ENCODE measurements around the gene ANTXR1. TPM values are rescaled to one million over a fixed set of nuclear protein-coding genes. Genes with fewer than 3 reads are reported as not detected.

ANTXR1 gene
- total RNA-seq: under 1 TPM in 1 of 2 experiments, not detected in 1; 0.32 TPM

DNA sequence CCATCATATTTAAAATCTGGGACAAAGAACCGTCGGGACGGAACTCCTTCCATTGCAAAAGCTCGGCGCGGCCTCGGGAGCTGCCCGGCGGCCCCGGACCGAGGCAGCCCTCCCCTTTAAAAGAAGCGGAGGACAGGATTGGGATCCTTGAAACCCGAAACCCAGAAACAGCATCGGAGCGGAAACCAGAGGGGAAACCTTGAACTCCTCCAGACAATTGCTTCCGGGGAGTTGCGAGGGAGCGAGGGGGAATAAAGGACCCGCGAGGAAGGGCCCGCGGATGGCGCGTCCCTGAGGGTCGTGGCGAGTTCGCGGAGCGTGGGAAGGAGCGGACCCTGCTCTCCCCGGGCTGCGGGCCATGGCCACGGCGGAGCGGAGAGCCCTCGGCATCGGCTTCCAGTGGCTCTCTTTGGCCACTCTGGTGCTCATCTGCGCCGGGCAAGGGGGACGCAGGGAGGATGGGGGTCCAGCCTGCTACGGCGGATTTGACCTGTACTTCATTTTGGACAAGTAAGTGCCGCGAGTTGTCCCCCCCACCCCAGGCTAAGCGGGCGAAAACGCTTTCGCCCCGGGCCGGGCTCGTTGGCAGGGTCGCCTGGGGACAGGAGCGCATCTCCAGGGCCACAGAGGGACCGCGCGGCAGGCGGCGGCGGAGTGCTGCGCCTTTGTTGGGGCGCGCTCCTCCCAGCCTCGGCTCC is at the start of gene ANTXR1:
TSS of gene ANTXR1 (plus strand) at position 38 of the 698 bp plus-strand sequence. CDS start at position 359, 321 bp downstream.
- peak within 1 kb of the TSS; percentile 23 for H3K27ac Mint-ChIP-seq
- no peaks in the 10 kb centered on the region for H3K36me3 Mint-ChIP-seq (ENCODE audit: low read depth)
- CTCF ChIA-PET: interaction anchor here (0.6 to 1.2 kb wide), 4 partner anchors 40 to 423 kb away, joined by 3 read pairs; no protein-coding TSS in a partner anchor
- intact Hi-C loops (cut with DNase I, micrococcal nuclease): loop anchor here (1.0 to 5.0 kb wide), 3 partner anchors 71 to 294 kb away; no protein-coding TSS in a partner anchor
- peak within 1 kb of the TSS; percentile 65 for H3K4me3 Mint-ChIP-seq
- H3K9me3 Mint-ChIP-seq (ENCODE audit: low read depth): no peaks in the 10 kb centered on the region
- peaks cover 44% of the 10 kb centered on the region for H3K27me3 Mint-ChIP-seq
- peak; percentile 45 for DNase-seq
- POLR2A ChIA-PET: no interaction called here
- peaks cover 14% of the 10 kb centered on the region for H3K4me1 Mint-ChIP-seq
- ATAC-seq: peak; percentile 55

- CTCF ChIA-PET: no interaction called here
These were observed 48.7 kb upstream of the ANTXR1 start for GRCh38 chr2:68964282-68964681.

DNA sequence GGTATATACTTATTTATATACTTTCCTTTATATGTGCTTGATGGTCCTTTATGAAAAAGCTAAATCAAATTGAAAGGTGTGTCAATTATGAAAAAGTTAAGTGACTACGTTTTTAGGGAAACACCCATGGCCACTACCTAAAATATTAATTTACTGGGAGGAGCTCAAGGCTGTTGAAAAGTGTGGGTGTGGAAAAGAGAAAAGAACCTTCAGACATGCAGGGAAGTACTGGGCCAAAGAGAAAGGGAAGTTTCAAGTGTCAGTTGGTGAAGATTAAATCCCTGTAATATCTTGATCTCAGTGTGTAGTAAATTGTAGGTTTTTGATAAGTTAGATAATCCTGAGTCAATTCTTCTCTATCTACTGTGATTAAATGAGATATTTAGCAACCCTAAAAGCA is 44.8 kb upstream of the ANTXR1 start:
- H3K27ac Mint-ChIP-seq: no peak overlapping the region
- ChIA-PET CTCF (interaction anchor here (0.8 to 1.2 kb wide), 4 partner anchors 25 to 481 kb away, joined by 3 to 4 read pairs (median 3); no protein-coding TSS in a partner anchor), POLR2A (no interaction called here)
- peaks cover 7% of the 10 kb centered on the region for H3K27me3 Mint-ChIP-seq
- no peaks in the 10 kb centered on the region for H3K9me3 Mint-ChIP-seq (ENCODE audit: low read depth)
- ATAC-seq (no peak), DNase-seq (no peak)
- no peaks in the 10 kb centered on the region for H3K4me1 Mint-ChIP-seq
- no peak overlapping the region for H3K4me3 Mint-ChIP-seq
- no peaks in the 10 kb centered on the region for H3K36me3 Mint-ChIP-seq (ENCODE audit: low read depth)
- intact Hi-C loops (cut with DNase I, micrococcal nuclease): no loop called here

More at GRCh38 chr2:68964282-68964681, 48.7 kb upstream of the ANTXR1 start:
- H3K27me3 Mint-ChIP-seq: peaks cover 11% of the 10 kb centered on the region
- POLR2A ChIA-PET: no interaction called here
- ATAC-seq (no peak), DNase-seq (no peak)
- H3K27ac Mint-ChIP-seq: no peak overlapping the region
- no peaks in the 10 kb centered on the region for H3K36me3 Mint-ChIP-seq (ENCODE audit: low read depth)
- H3K4me3 Mint-ChIP-seq: no peak overlapping the region
- intact Hi-C loops (cut with DNase I, micrococcal nuclease): no loop called here
- no peaks in the 10 kb centered on the region for H3K9me3 Mint-ChIP-seq (ENCODE audit: low read depth)
- H3K4me1 Mint-ChIP-seq: no peaks in the 10 kb centered on the region

DNA sequence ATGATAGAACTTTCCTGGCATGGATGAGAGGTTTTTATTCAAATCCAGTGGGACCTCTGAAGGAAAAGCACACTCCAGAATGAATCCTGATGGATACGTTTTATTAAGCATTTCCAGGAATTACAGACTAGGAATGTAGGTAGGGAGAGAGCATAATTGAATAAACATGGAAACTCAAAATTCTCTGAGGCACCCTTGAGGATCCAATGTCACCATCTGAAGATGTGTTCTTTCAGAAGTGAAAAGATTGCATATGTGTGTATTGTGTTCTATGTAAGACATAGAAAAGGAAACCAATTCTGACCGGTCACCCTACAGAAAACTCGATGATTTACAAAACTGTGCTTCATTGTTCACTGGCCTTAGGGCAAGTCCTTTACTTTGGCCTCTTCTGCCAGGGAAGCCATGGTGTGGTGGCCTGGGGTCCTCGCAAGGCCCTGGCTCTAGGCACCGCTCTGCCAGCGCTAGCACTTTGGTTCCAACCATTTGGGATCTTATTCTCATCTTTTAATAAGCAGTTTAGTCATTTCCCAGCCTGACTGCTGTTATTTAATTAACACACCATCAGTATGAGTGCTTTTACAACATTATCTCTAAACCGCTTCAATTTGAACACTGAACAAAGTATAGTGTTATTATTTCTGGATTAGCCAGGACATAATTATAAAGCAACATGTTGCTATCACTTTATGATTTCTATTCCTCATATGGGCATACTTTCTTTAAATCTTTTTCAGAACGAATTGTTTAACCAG is 43.1 kb upstream of the ANTXR1 start:
- no peak overlapping the region for H3K27ac Mint-ChIP-seq
- H3K36me3 Mint-ChIP-seq (ENCODE audit: low read depth): no peaks in the 10 kb centered on the region
- ATAC-seq: no peak
- H3K9me3 Mint-ChIP-seq (ENCODE audit: low read depth): no peaks in the 10 kb centered on the region
- intact Hi-C loops (cut with DNase I, micrococcal nuclease): no loop called here
- H3K4me1 Mint-ChIP-seq: no peaks in the 10 kb centered on the region
- no peak for DNase-seq
- ChIA-PET POLR2A (no interaction called here), CTCF (no interaction called here)
- H3K27me3 Mint-ChIP-seq: peaks cover 14% of the 10 kb centered on the region
- H3K4me3 Mint-ChIP-seq: no peak overlapping the region

GRCh38 chr2:68970566-68971265 is 42.3 kb upstream of the ANTXR1 start:
- no peaks in the 10 kb centered on the region for H3K36me3 Mint-ChIP-seq (ENCODE audit: low read depth)
- ChIA-PET POLR2A (no interaction called here), CTCF (no interaction called here)
- no peaks in the 10 kb centered on the region for H3K4me1 Mint-ChIP-seq
- DNase-seq (no peak), ATAC-seq (no peak)
- H3K27ac Mint-ChIP-seq: no peak overlapping the region
- H3K9me3 Mint-ChIP-seq (ENCODE audit: low read depth): no peaks in the 10 kb centered on the region
- no peak overlapping the region for H3K4me3 Mint-ChIP-seq
- H3K27me3 Mint-ChIP-seq: peaks cover 14% of the 10 kb centered on the region
- intact Hi-C loops (cut with DNase I, micrococcal nuclease): no loop called here

DNA sequence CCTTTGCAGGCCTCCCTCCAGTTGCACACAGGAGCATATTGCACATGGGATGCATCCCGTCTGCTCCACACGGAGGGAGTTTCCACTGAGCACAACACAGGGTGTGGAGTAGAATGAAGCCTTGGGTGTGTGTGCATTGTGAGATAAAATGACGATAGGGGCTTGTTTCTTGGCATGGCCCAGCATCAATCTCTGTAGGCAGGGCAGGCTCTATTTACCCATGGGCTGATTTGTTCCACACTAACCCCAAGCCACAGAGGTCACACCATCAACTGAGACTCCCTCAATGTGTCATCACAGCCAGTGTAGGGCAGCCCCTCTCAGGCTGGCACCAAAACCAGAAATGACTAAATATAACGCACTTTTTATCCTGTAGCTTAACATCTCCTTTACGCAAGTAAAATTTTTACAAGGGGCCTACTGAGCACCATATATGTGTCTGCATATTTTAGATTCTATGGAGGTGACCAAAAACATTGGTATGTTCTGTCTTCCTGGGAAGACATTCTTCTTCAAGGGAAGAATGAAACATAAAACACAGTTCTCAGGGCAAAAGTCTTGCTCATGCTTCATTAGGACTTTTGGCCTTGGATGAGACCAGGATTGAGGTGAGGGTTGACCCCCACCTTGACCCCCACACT is 41.3 kb upstream of the ANTXR1 start:
- Mint-ChIP-seq H3K27ac (no peak overlapping the region), H3K4me3 (no peak overlapping the region)
- peak; percentile 14 for DNase-seq

DNA sequence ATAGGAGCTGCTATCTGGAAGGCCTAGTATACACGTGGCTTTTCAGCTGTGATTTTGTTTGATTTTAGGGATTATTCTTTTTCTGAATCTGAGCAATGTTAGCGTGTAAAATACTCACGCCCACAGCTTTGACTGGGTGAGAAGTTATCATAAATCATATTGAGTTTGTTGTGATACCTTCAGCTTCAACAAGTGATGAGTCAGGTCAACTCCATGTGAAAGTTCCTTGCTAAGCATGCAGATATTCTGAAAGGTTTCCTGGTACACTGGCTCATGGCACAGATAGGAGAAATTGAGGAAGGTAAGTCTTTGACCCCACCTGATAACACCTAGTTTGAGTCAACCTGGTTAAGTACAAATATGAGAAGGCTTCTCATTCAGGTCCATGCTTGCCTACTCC is 38.7 kb upstream of the ANTXR1 start, which contains the start of gene GKN1:
TSS of gene GKN1 (plus strand) at position 386 of the 400 bp plus-strand sequence. CDS start 42 bp downstream, outside the sequence.
- no peak for ATAC-seq
- POLR2A ChIA-PET: no interaction called here
- DNase-seq: no peak
- intact Hi-C loops (cut with DNase I, micrococcal nuclease): no loop called here
- CTCF ChIA-PET: interaction anchor here (0.7 to 1.3 kb wide), 3 partner anchors 15 to 49 kb away, joined by 3 read pairs; no protein-coding TSS in a partner anchor
- Mint-ChIP-seq H3K36me3 (ENCODE audit: low read depth) (no peaks in the 10 kb centered on the region), H3K4me3 (no peak within 1 kb of the TSS), H3K27me3 (peaks cover 13% of the 10 kb centered on the region), H3K9me3 (ENCODE audit: low read depth) (no peaks in the 10 kb centered on the region), H3K4me1 (no peaks in the 10 kb centered on the region), H3K27ac (no peak within 1 kb of the TSS)

More for the DNA sequence above, 41.3 kb upstream of the ANTXR1 start:
- peak; percentile 66 for ATAC-seq
- intact Hi-C loops (cut with DNase I, micrococcal nuclease): no loop called here
- H3K27me3 Mint-ChIP-seq: peaks cover 12% of the 10 kb centered on the region
- ChIA-PET POLR2A (no interaction called here), CTCF (interaction anchor here (0.8 kb wide), 1 partner anchor 22 kb away, joined by 3 read pairs; no protein-coding TSS in a partner anchor)
- H3K4me1 Mint-ChIP-seq: no peaks in the 10 kb centered on the region
- no peaks in the 10 kb centered on the region for H3K36me3 Mint-ChIP-seq (ENCODE audit: low read depth)
- H3K9me3 Mint-ChIP-seq (ENCODE audit: low read depth): no peaks in the 10 kb centered on the region

DNA sequence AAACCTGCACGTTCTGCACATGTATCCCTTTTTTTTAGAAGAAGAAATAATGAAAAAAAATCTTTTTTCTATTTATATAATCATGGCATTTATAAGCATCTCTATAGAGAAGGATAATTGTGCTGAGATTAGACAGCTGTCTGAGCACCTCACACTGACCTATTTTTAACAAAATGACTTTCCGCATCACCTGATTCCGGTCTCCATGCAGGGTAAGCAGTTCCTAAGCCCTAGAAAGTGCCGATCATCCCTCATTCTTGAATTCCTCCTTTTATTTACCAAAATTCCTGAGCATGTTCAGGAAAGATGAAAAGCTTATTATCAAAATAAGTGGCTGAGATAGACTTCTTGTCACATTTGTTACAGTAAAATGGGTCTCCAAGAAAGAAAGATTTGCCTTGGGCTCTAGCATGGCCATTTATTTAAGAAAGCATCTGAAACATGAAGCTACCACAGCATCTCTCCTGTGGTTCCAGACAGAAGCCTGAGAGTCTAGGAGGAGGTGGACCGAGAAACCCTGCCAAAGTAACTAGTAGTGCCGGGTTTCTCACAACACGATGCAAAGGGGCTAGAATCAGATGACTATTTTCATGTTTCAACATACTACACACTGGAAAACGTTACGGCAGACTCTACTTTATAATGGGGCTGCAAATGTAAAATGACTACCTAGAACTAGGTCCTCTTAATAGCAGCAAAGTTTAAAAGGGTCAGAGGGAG is 37.9 kb upstream of the ANTXR1 start:
- H3K27me3 Mint-ChIP-seq: peaks cover 17% of the 10 kb centered on the region
- no peak overlapping the region for H3K4me3 Mint-ChIP-seq
- DNase-seq: no peak
- H3K4me1 Mint-ChIP-seq: no peaks in the 10 kb centered on the region
- CTCF ChIA-PET: interaction anchor here (0.5 to 1.0 kb wide), 3 partner anchors 9 to 132 kb away, joined by 3 read pairs; no protein-coding TSS in a partner anchor
- POLR2A ChIA-PET: interaction anchor here (0.6 kb wide), 1 partner anchor 649 kb away, joined by 11 read pairs; no protein-coding TSS in a partner anchor
- intact Hi-C loops (cut with DNase I, micrococcal nuclease): no loop called here
- no peak for ATAC-seq
- H3K9me3 Mint-ChIP-seq (ENCODE audit: low read depth): no peaks in the 10 kb centered on the region
- no peak overlapping the region for H3K27ac Mint-ChIP-seq
- H3K36me3 Mint-ChIP-seq (ENCODE audit: low read depth): no peaks in the 10 kb centered on the region

GRCh38 chr2:68975844-68976243 is 37.1 kb upstream of the ANTXR1 start:
- Mint-ChIP-seq H3K4me1 (no peaks in the 10 kb centered on the region), H3K36me3 (ENCODE audit: low read depth) (no peaks in the 10 kb centered on the region), H3K27me3 (peaks cover 17% of the 10 kb centered on the region), H3K9me3 (ENCODE audit: low read depth) (no peaks in the 10 kb centered on the region), H3K27ac (no peak overlapping the region), H3K4me3 (no peak overlapping the region)
- no peak for ATAC-seq
- intact Hi-C loops (cut with DNase I, micrococcal nuclease): no loop called here
- CTCF ChIA-PET: interaction anchor here (1.0 to 1.2 kb wide), 2 partner anchors 10 to 33 kb away, joined by 3 read pairs; no protein-coding TSS in a partner anchor
- DNase-seq: no peak
- POLR2A ChIA-PET: no interaction called here

- ATAC-seq (no peak), DNase-seq (no peak)
- POLR2A ChIA-PET: no interaction called here
- CTCF ChIA-PET: interaction anchor here (1.0 kb wide), 1 partner anchor 34 kb away, joined by 3 read pairs; no protein-coding TSS in a partner anchor
- intact Hi-C loops (cut with DNase I, micrococcal nuclease): no loop called here
- Mint-ChIP-seq H3K4me3 (no peak overlapping the region), H3K27me3 (peaks cover 23% of the 10 kb centered on the region), H3K36me3 (ENCODE audit: low read depth) (no peaks in the 10 kb centered on the region), H3K4me1 (no peaks in the 10 kb centered on the region), H3K9me3 (ENCODE audit: low read depth) (no peaks in the 10 kb centered on the region), H3K27ac (no peak overlapping the region)
These were observed 35.5 kb upstream of the ANTXR1 start for GRCh38 chr2:68977453-68977852.

All from activated CD4-positive, alpha-beta T cell treated with anti-CD3 and anti-CD28 coated beads for 36 hours (primary cell).